ENCODE data around the gene CCDC9.
"Not testable (repeated sequence)": the region's sequence is repeated elsewhere in the genome, so short reads cannot be mapped to it uniquely, and the experiment has no call there.

CCDC9 gene

GRCh38 chr19:47232422-47233211 is 23.7 kb upstream of the CCDC9 start:
- no peak for DNase-seq (ENCODE audit: low read depth in 2 of 2)

DNA sequence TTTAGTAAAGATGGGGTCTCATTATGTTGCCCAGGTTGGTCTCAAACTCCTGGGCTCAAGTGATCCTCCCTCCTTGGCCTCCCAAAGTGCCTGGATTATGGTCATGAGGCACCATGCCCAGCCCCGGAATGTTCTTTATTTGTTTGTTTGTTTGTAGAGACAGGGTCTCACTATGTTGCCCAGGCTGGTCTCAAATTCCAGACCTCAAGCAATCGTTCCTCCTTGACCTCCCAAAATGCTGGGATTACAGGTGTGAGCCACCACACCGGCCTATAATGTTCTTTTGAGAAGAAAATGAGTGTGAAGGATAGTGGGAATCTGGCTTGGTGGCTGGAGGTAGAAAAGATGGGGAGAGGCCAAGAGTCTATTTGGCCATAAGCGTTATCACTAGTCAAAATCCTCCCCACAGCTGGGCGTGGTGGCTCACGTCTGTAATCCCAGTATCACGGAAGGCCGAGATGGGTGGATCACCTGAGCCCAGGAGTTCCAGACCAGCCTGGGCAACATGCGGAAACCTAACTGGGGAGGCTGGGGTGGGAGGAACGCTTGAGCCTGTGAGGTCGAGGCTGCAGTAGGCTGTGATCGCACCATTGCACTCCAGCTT is 20.2 kb upstream of the CCDC9 start:
- DNase-seq (ENCODE audit: low read depth in 2 of 2), result no peak

- DNase-seq (ENCODE audit: low read depth in 2 of 2), result no peak
These were observed 17.2 kb upstream of the CCDC9 start for GRCh38 chr19:47239152-47239551.

- DNase-seq (ENCODE audit: low read depth in 2 of 2), result no peak
These were observed 16.6 kb upstream of the CCDC9 start for GRCh38 chr19:47239610-47240296.

- no peak for DNase-seq (ENCODE audit: low read depth in 2 of 2)
These were observed 15.8 kb upstream of the CCDC9 start for GRCh38 chr19:47240556-47240955.

GRCh38 chr19:47240996-47241918 is 15.1 kb upstream of the CCDC9 start:
- DNase-seq (ENCODE audit: low read depth in 2 of 2), result peak; percentile 72 to 83

- DNase-seq (ENCODE audit: low read depth in 2 of 2), result no peak
These were observed 14.3 kb upstream of the CCDC9 start for GRCh38 chr19:47241919-47242577.

- no peak for DNase-seq (ENCODE audit: low read depth in 2 of 2)
These were observed 13.0 kb upstream of the CCDC9 start for GRCh38 chr19:47243364-47243775.

DNA sequence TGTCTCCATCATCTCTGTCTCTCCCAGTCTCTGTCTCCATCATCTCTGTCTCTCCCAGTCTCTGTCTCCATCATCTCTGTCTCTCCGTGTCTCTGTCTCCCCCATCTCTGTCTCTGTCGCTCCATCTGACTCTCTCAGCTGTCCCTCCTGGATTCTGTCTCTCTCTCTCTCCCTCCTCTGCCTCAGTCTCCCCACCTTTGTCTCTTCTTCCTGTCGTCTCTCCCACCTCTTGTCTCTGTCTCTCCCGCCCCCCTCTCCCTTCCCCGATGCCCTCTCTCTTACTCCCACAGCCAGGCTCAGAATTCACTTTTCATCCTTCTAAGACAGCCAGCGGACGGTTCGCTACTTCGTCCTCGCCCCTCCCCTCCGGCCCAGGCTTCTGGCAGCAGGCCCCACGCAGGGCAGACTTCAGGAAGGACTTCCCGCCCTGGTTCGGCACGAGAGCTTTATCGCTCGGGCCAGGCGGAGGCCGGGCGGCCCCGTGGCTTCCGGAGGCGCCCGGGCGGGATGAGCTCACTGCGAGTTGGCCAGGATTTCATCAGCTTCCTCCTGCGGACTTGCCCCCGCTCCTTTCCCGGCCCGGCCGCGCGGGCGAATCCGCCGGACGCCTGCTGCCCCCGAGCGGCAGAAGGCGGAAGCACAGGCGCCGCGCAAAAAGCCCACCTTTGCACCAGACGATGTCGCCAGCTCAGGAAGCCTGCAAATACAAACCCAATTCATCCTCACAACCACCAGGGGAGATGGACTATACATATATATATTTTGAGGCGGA is 12.4 kb upstream of the CCDC9 start:
- DNase-seq (ENCODE audit: low read depth in 2 of 2), result peak; percentile 80 to 83

GRCh38 chr19:47247308-47247990 is 8.9 kb upstream of the CCDC9 start:
- DNase-seq (ENCODE audit: low read depth in 2 of 2), result peak; percentile 74 to 80

DNA sequence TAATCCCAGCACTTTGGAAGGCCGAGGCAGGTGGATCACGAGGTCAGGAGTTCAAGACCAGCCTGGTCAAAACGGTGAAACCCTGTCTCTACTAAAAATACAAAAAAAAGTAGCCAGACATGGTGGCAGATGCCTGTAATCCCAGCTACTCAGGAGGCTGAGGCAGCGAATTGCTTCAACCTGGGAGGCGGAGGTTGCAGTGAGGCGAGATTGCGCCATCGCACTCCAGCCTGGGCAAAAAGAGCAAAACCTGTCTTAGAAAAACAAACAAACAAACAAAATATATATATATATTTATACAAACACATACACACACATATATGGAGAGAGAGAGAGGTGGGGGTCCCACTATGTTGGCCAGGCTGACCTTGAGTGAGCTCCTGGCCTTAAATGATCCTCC is 3.3 kb upstream of the CCDC9 start:
- DNase-seq (ENCODE audit: low read depth in 2 of 2), result not testable (repeated sequence)

- DNase-seq (ENCODE audit: low read depth in 2 of 2), result no peak
These were observed 2.9 kb upstream of the CCDC9 start for GRCh38 chr19:47253467-47253881.

- no peak for DNase-seq (ENCODE audit: low read depth in 2 of 2)
These were observed 2.4 kb upstream of the CCDC9 start for GRCh38 chr19:47253970-47254369.

GRCh38 chr19:47256693-47257410 is 527 bp downstream of the CCDC9 start:
- DNase-seq (ENCODE audit: low read depth in 2 of 2), result peak; percentile 100

DNA sequence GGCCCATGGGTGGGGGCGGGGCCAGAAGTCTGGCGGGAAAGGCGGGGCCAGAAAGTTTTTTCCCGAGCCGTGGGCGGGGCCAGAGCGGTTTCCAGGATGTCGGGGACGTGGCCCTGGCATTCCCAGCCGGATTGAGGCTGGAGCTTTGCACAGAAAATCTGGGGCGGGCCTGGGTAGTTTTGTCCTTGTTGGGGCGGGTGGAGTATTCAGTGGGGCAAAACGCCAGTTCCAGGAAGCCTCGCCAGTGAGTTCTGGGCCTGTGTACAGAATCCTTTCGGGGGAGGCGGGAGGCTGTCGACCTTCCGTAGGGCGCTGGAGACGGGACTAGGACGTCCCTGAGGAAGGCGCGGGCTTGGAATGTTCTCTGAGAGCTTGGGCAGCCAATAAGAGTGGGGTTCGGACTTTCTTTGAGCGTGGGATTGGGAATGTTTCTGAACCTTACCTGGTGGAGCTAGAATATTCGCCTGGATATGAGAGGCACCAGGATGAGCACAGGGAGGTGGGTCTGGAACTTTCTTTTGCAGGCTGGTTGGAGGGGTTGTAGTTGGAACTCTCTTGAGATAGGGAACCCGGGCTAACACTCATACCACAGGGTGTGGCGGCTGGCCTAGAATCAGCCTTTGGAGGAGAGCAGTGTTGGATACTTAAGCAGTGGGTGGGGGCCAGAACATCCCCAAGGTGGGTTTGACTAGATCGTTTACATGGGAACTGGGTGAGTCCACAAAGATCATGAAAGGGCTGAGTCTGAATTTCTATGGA is 1.3 kb downstream of the CCDC9 start:
- DNase-seq (ENCODE audit: low read depth in 2 of 2), result no peak

- DNase-seq (ENCODE audit: low read depth in 2 of 2), result no peak
These were observed 2.1 kb downstream of the CCDC9 start for GRCh38 chr19:47258434-47258833.

GRCh38 chr19:47258895-47259555 is 2.7 kb downstream of the CCDC9 start:
- no peak for DNase-seq (ENCODE audit: low read depth in 2 of 2)

GRCh38 chr19:47260476-47260875 is 4.2 kb downstream of the CCDC9 start:
- no peak for DNase-seq (ENCODE audit: low read depth in 2 of 2)
